Activated CD4-positive, alpha-beta T cell treated with anti-CD3 and anti-CD28 coated beads, Interleukin-2, amount 50 U/mL, for 4 hours (primary cell): ENCODE measurements around the gene AIMP1.
"Not testable (repeated sequence)": the region's sequence is repeated elsewhere in the genome, so short reads cannot be mapped to it uniquely, and the experiment has no call there.

Experiments
- DNase-seq, 2 experiments: peaks; one replicate each; pipeline ENCODE4 v3.0.0-alpha.2; 2020

Gene AIMP1

DNA sequence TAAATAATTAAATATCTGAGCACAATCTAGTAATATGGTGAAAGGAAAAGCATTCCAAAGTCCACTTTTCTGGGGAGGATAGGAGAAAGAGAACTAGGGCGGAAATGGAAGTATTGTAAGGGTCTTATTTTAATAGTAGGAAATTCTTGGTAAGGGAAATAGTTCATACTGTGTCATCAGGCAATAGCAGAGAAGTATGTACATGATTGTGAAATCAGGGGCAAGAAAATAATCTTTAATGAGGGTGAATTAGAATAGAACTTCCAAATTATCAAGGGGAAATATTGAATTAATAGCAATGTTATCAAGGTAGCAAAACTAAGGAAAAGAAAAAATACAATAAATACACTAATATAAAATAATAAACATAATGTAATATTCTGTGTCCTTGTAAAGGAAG, 37.4 kb downstream of the AIMP1 start:
- DNase-seq: no peak

DNA sequence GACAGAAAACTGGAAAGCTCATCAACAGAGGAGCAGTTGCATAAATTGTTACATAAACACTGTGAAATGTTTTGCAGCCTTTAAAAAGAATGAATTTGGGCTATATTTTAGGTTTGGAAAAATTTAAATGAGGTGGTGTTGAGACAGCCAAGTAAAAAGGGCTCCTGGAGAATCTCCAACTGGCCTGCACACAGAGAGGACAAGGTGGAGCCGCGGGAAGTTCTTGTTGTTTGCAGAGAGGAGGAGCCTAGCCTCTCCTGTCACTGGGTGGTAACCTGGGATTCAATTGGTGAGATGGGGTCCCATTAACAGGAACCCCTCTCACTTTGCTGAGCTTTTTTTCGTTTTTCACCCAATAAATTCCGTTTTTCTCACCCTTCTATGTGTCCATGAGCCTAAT, 38.8 kb downstream of the AIMP1 start:
- no peak for DNase-seq

DNA sequence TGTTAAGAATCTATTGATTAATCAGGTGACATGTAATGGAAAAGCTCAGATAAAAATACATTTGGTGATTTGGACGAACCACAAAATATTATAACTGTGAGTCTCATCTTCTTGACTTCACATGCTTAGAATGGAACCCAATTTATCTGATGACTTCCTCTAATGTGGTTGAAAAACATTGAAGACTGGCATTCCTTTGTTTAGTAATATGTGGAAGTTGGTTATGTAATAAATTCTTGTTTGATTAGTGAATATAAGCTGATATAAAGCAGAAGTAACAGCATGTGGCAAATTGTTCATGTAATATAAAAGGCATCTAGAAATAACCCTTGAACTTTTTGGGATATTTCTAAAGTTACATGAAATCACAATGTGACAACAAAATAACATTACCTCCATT, 42.5 kb downstream of the AIMP1 start:
- no peak for DNase-seq

DNA sequence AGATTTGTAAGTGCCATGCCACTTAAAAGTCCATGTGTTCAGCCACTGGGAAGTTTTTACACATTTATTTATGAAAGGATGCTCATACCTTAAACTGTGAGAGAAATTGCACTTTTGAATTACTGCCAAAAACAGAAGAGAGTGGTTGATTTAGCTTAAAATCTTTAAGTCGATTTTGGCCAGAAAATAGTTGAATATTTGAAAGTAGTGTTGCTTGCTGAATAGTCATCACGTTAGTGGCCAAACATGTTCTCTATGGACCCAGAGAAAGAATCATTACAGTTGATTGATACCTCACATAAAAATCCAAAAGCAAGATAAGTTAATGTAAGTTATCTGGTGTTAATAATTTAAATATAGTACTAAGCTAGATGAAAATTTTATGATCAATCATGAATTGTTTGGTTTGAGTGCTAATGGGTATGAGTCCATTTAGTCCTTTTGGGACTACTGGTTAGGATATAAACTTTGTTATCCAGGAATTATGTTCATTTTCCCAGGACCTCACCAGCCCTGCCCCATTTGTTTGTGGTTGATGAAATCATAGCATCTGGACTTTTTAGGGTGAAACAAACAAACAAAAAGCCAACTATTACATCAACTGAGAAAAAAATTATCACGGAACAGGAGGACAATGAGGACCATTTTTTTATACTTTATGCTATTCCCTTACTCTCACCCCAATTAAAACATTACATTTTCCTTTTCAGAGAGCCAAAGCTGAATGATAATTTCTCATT, 45.9 kb downstream of the AIMP1 start:
- DNase-seq: no peak

DNA sequence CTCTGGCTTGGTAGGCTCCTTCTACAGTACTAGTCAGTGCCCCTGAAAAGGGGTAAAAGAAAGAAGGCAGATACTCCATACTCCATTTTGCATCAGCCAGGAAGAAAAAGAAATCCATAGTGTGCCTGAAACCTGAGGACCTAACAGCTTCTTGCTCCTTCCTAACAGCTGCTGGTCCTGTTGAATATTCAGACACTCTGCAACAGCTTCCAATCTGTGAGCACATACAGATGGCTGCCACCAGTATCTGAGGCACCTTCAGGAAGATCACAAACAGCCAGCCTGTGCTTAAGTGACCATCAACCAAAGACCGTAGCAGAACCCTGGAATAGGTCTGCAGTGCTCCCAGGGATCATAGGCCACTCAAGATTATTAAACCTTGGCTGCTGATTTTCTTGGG, 47.9 kb downstream of the AIMP1 start:
- no peak for DNase-seq

DNA sequence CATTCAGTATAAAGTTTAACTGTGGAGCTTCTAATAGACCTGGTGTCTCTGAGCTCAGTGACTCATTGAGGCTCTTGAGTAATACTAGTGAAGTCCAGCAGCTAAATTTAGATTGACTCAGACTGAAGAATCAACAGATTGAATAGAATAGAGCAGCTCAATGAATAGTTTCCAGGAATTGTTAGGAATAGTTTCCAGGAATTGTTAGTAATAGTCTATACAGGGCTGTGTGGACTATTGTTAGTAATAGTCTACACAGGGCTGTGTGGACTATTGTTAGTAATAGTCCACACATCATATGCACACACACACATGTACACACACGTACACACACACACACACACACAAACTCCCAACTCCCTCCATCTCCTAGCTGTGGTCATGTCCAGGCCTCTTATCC, 49.3 kb downstream of the AIMP1 start:
- DNase-seq: no peak

DNA sequence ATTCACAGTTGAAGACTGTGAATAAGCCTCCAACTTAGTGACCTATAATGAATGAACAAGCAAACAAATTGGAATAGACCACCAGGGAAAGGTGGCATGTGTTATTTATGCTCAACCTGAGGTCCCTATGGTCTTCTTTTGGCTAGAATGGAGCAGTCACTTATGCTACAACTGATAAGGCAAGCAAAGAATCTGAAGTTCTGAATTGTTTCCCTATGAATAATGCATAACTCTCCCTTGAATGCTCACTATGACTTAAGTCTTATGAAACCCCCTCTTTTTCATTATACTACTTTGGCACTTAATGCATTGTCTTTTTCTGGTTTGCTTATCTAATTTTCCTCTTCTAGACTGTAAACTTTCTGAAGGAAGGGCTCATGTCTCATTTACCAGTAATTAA, 49.7 kb downstream of the AIMP1 start:
- DNase-seq: no peak

DNA sequence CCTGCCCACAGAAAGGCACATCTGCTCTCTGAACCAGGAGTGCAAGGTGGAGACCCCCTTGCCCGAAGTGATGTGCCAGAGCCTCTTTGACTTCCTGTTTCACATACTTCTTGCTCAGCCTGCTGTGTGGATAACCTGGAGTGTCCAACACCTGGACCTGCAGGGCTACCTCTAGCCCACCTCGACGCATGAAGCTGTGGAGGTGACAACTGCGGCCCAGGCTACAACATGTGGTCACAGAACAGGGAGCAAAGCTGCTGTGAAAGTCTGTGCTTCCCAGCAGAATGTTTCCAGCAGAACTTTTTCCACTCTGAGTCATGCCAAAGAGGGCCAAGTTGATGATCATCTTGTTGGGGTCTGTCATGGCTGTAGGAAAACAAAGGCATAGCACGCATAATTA, 50.7 kb downstream of the AIMP1 start:
- no peak for DNase-seq

DNA sequence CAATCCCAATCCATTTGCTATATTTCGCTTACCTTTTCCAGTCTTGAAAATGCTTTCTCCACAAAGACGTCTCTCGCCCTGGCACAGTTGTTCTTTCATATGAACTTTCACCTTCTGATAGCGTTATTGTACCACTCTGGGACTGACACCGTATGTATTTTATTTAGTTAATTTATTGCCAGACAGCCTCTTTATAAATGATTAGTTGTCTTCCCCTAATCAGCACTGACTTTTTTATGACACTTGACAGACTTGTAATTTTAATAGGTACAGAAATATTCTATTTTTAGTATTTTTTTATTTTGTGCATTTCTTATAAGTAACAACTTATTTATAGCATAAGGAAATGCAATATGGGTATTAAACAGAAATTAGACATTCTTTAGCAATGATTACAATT, 52.3 kb downstream of the AIMP1 start, which contains the start of gene GIMD1:
Gene GIMD1 (minus strand): TSS at position 101 of the 400 bp plus-strand sequence. CDS start 1,343 bp downstream, outside the sequence.
- DNase-seq: no peak

DNA sequence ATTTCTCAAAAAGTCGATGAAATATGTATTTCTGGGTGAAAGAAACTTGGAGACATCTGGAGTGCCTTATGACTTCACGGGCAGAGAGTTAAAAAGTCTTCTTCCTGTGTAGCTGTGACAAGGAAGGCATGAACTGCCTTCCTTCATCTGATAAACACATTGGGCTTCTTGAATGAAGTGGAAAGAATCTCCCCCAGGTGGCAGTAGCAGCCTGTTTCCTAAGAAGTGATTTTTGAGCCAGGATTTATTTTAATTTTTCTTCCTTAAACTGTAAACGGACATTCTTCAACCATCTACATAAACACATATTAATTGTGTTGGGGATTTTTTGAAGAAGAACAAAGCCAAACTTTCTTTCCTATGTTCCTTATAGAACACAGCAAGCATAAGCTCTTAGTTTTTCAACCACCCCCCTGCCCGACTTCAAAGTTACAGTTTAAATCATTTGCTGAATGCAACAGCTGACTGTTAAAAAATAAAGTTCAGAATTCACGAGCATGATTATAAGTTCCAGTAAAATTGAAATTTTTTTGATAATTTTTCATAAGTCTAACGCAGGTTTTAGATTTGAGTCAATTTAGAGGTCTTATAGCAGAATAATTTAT, 53.2 kb downstream of the AIMP1 start:
- no peak for DNase-seq

DNA sequence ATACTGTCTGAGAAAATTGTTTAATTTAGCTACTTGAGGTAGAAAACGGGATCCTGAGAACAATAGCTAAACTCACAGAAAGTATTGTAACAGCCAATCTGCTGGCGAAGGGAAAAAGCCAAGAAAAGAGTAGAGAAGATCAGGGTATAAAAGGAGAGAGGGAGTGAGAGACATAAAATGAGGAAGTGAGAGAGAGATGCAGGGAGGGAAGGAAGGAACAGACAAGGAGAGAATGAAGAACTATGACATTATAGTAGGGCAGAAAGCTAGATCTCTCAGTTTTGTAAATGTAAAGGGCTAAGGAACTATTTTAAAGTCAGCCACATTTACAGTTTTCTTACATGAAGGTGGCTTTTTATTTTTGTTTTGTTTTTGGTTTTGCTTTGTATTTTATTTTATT, 53.9 kb downstream of the AIMP1 start:
- no peak for DNase-seq

DNA sequence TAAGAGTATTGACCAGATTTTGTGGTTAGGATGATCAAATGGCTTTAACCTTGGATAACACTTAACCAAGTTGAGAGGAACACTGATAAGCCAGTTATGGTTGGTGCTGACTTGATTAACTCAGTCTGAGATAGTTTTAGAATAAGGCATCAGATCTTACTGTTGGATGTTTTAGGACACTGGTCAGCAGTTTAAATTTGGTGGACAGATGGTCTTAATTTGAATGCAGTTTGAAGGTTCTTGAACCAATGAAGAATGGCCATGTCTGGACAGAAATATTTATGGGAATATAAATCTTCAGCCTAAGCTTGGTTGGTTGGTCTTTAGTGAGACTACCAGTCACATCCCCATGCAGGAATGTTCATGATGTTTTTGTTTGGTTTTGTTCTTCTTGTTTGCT, 54.8 kb downstream of the AIMP1 start:
- no peak for DNase-seq

DNA sequence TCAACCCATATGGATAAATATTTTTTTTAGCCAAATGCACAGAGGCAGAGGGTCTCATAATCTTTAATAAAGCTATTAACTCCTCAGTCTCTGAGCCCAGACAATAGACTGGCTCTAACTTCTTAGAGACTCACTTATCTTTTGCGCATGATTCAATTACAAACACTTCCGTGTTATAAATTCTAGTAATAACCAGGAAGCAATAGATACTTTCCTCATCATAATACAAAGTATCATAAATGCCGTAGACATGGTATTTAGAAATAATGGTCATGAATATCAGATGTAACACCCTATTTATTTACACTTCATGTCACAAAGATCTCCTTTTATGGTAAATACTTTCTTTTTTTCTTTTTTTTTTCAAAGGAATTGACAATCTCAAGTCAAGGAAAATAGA, 56.7 kb downstream of the AIMP1 start:
- DNase-seq: no peak

DNA sequence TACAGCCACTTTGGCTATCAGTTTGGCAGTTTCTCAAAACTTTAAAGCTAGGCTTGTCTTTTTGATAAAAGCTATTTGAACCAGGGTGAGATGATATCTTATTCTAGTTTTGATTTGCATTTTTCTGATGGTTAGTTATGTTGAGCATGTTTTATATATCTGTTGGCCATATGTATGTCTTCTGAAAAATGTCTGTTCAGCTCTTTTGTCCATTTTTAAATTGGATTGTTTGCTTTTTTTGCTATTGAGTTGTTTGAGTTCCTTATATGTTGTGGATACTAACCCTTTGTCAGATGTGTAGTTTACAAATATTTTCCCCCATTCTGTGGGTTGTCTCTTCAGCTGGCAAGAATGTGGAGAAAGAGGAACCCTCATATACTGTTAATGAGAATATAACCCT, 63.8 kb downstream of the AIMP1 start:
- no peak for DNase-seq

DNA sequence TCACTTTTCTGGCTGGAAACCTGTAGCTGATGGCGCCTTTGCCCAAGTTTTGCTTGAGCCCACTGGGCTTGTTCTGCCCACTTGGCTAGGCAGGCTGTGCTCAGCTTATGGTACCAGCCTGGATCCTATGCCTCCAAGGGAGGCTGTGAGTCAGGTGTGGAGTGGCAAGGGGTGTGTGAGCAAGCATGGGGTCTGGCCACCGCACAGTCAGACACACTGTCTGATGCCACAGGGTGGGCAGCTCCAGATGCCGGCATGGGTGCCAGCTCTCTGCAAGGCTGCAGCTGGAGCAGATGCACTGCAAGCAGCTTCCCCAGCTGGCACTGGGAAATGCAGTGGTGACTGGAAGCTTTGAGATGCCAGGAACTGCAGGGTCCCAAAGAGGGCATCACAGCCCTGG, 68.5 kb downstream of the AIMP1 start:
- DNase-seq: no peak

DNA sequence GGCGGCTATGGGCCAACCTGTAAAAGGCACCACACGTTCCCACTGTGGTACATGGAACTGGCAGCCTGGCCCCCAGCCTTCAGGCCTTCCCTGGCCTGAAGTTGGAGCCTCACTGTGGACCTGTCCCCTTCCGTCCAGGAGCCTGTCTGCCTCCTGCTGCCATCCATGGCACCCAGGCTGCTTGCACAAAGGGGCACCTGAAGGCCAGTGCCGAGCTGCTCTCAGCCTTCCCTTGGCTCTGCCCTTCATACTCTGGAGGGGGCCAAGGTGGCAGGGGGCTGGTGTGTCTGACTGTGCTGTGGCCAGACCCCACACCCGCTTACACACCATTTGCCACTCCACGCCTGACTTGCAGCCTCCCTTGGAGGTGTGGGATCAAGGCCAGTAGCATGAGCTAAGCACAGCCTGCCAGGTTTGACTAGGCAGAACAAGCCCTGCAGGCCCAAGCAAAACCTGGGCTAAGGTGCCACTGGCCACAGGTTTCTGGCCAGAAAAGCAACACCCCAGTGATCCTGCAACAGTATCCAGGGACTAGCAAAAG, 69.6 kb downstream of the AIMP1 start:
- DNase-seq: no peak

DNA sequence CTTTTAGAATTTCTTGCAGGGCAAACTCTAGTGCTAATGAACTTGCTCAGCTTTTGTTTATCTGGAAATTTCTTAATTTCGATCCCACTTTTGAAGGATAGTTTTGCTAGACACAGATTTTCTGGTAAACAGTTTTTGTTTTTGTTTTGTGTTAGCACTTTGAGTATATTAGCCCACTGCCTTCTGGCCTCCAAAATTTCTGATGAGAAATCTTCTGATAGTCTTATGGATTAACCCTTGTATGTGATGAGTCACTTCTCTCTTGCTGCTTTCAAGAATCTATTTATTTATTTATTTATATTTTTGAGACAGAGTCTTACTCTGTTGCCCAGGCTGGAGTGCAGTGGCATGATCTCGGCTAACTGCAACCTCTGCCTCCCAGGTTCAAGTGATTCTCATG, 79.2 kb downstream of the AIMP1 start:
- no peak for DNase-seq

DNA sequence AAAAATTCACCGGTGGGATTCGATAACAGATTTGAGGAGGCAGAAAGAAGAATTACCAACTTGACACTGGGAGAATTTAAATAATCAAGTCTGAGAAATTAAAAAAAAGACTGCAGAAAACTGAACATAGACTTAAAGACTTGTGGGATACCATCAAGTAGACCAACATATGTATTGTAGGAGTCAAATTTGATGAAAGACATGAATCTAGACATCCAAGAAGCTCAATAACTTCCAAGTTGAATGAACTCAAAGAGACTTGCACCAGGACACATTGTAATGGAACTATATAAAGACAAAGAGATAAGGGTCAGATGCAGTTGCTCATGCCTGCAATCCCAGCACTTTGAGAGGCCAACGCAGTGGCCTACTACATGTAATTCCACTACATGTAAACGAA, 82.5 kb downstream of the AIMP1 start:
- not testable (repeated sequence) for DNase-seq
